ENCODE measurements around the gene SLC6A18.

The SLC6A18 gene

DNA sequence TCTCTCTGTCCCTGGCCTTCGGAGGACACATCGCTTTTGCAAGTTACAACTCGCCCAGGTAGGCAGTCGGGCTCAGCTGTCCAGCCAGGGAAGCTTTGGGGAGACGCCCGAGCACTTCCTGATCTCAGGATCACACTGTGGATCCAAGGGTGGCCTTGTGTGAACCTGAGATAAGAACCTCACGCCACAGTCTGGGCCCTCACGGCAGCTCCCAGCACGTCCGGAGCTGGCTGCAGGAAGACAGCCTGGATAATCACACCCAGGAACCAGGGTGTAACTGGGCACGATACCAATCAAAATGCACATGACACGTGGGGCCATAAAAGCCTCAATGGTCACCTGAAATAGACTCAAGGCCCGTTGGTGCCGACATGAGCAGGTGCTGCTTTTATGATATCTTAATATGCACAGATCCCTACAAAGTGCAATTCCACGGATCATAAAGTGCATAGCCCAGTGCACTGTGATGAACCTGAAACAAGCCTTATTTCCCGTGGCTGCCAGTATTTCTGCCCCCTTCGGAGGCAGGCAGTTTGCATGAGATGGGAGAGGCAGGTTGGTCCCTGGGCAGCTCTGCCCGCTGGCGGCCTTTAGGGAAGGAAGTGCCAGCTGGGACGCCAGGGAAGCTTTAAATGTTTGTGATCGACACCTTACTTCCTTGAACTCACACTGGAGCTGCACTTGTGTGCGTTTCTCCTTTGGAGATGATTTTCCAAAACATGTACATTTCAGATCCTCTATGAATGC, 14.5 kb downstream of the SLC6A18 start:
- DNase-seq: no peak

- no peak for DNase-seq
These were observed 15.5 kb downstream of the SLC6A18 start for GRCh38 chr5:1240496-1241260.

- DNase-seq: no peak
These were observed 16.4 kb downstream of the SLC6A18 start for GRCh38 chr5:1241509-1242080.

GRCh38 chr5:1242733-1243486, 17.7 kb downstream of the SLC6A18 start:
- DNase-seq: no peak

DNA sequence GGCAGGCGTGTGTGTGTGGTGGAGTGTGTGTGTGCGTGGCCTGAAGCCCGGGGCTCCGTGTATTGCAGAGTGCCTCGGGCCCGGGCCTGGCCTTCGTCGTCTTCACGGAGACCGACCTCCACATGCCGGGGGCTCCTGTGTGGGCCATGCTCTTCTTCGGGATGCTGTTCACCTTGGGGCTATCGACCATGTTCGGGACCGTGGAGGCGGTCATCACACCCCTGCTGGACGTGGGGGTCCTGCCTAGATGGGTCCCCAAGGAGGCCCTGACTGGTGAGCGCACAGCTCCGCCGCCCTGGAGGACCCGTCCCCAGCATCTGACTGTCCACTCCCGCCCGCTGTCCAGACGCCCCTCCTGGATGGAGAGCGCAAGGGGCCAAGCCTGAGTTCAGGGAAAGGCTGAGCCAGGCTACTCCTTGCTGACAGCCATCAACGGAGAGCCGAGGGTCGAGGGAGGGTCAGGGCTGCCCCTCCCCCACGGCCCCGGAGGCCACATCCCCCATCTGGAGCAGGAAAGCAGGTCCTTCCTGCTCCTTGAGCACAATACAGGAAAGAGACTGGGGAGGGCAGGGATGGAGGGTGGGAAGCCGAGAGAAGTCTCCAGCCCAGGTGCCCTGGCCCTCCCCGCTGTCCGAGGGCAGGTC, 18.4 kb downstream of the SLC6A18 start:
- no peak for DNase-seq

DNA sequence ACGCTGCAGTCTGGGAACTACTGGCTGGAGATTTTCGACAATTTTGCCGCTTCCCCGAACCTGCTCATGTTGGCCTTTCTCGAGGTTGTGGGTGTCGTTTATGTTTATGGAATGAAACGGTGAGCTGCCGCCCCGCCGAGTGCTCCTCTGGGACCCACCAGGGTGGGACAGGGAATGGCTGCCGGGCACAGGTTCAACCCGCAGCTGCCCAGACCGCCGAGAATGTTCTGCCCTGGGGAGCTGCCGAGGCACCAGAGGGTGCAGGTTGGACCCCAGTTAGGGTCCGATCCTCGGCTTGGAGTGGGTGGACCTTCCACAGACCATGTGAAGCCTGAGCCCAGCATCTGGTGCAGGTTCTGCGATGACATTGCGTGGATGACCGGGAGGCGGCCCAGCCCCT, 19.1 kb downstream of the SLC6A18 start:
- DNase-seq: no peak

DNA sequence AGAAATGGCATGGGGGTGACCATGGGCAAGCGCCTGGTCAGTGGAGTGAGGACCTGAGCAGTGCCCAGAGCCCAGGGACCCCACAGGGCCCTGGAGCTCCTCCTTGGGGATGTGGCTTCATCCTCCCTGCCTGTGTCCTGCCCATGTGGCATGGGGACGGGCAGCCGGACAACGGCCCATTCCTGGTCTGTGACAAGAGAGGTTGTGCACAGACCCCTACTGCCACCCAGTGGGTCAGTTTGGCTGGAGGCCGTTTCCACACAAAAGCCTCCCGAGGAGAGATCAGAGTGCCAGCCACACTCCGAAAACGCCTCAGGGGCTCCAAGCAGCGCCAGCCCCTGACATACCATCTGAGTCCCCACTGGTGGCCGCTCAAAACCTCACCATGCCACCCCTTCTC, 19.8 kb downstream of the SLC6A18 start:
- no peak for DNase-seq

GRCh38 chr5:1245905-1246576, 20.9 kb downstream of the SLC6A18 start:
- no peak for DNase-seq

- peak in 1 of 2 experiments; percentile 12 for DNase-seq
These were observed 21.7 kb downstream of the SLC6A18 start for GRCh38 chr5:1246711-1247431.

GRCh38 chr5:1247811-1248210, 22.6 kb downstream of the SLC6A18 start:
- no peak for DNase-seq

DNA sequence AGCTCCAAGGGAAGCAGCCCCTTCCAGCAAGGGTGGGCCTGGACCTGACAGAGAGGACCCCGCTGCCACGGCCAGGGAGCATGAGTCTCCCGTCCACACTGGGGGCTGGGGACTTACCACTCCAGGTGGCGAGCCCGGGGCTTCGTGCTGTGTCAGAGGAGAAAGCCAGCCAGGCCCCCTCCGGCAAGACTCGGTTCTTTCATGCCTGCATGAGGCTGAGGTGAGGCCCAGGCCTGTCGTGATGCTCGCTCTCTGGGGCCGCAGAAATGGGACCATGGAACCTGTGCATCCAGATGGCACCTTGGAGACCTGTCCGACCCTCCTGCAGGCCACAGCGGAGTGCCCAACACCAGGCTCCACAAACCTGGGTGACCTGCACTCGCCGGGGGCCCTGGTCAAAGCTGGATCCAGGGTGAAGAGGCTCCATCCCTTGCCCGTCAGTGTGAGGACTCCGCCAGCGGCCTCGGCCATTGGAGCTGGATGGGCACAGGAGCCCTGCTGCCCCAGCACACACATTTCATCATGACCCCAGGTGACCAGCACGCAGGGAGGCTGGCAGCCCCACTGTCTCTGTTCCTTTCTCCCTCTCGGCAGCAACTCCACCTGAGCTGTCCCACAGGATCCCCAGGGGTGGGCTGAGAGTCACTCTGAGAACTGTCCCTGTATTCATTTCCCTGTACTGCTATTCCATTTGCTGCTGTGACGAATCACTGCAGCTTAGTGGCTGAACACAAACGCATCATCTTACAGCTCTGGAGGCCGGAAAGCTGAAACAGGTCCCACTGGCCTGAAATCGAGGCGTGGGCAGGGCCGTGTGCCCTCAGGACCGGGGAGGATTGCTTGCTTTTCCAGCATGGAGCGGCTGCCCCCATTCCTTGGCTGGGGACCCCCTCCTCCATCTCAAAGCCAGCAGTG, 24.4 kb downstream of the SLC6A18 start:
- no peak for DNase-seq

GRCh38 chr5:1251678-1252580, 26.7 kb downstream of the SLC6A18 start:
- DNase-seq: no peak

- DNase-seq: no peak
These were observed 27.5 kb downstream of the SLC6A18 start for GRCh38 chr5:1252681-1253080.

- no peak for DNase-seq
These were observed 28.4 kb downstream of the SLC6A18 start for GRCh38 chr5:1253456-1254105.

DNA sequence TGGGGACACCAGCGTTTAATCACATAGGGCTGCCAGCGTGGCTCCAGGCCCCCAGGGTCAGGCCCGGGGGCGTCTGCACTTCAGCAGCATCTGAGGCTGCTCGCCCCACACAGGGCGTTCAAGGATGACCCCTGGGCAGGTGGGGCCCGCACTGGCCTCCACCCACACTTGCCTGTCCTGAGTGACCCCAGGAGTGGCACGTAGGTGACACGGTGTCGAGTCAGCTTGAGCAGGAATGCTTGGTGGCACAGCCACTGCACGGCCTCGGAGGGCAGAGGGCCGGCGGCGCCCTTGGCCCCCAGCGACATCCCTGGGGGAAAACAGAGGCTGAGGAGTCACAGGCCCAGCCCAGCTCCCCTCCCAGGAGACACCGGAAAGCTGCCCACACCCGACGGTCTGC, 29.0 kb downstream of the SLC6A18 start:
- DNase-seq: no peak

- peak; percentile 9 to 31 for DNase-seq
These were observed 29.9 kb downstream of the SLC6A18 start for GRCh38 chr5:1255081-1255561.

DNA sequence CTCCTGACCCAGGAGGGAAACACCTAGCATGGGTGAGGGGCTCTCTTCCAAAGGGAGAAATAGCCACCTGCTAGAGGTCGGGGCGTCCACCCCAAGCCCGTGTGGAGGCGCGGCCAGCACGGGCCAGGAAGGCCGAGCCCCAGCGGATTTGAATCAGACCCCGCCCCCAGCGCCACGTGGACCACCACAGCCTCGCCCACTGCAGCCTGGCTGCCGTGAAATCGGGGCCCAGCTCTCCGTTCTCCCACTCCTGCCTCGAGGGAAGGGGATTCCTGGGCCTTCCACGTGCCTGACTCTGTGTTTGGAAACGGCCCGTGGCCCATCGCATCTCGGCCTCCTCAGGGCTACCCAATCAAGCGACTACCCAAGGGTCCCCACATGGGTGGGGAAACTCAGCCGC, 31.6 kb downstream of the SLC6A18 start:
- no peak for DNase-seq

GRCh38 chr5:1257363-1257762, 32.2 kb downstream of the SLC6A18 start:
- no peak for DNase-seq

- no peak for DNase-seq
These were observed 32.7 kb downstream of the SLC6A18 start for GRCh38 chr5:1257841-1258240.

All from stimulated activated CD4-positive, alpha-beta T cell treated with anti-CD3 and anti-CD28 coated beads, Interleukin-4, amount 100 ng/mL, for 4 hours (primary cell).